ENCODE data around the gene PLEKHG4B. TPM values are rescaled to one million over a fixed set of nuclear protein-coding genes. Genes with fewer than 3 reads are reported as not detected.

PLEKHG4B gene
- total and polyA plus RNA-seq, 2 of the 8 experiments (the other 6 are each of a cell fraction or from before 2014, with no cell fraction given), result 31.1 to 43.6 TPM

GRCh38 chr5:96976-97660 lies 5.2 kb downstream of the PLEKHG4B start:
- WGBS, 2 experiments (ENCODE audit: extremely low coverage in 1 of 2, insufficient coverage in 1 of 2, insufficient read length in 1 of 2, insufficient replicate concordance in 2 of 2, low coverage in 1 of 2, low lambda C conversion rate in 2 of 2, missing lambda C conversion rate in 1 of 2), result 89% methylated on average over 17 of the region's 17 CpGs; no CpG with 5 or more reads in 1 of the 2 experiments

More at GRCh38 chr5:96976-97660, 5.2 kb downstream of the PLEKHG4B start:
- Histone ChIP-seq H3K23ac (ENCODE audit: insufficient read length) (peak overlapping the region; percentile 32), H3K27me3 (replicated peaks in 1 of 4; ENCODE audit: control insufficient read depth in 3 of 4, extremely low read depth in 1 of 4, insufficient read depth in 3 of 4, low read length in 3 of 4) (no peaks in the 10 kb centered on the region), H2BK20ac (ENCODE audit: low read length) (no peak overlapping the region), H3K14ac (ENCODE audit: insufficient read length) (no peak overlapping the region), H3K4me2 (ENCODE audit: insufficient read depth in 1 of 2, low read depth in 2 of 2, low read length in 2 of 2) (no peak overlapping the region), H3K4ac (replicated peaks; ENCODE audit: insufficient read length, low read depth, low read length) (no peak overlapping the region), H4K20me1 (replicated peaks in 1 of 2; ENCODE audit: control insufficient read depth in 1 of 2, insufficient read depth in 2 of 2, low read length in 2 of 2) (peaks cover 3 to 28% of the 10 kb centered on the region in 2 experiments), H3K18ac (ENCODE audit: extremely low read depth, low read length) (no peak overlapping the region), H4K5ac (ENCODE audit: insufficient read length, low read depth, low read length) (no peak overlapping the region), H2AK5ac (ENCODE audit: low read depth, low read length) (no peak overlapping the region), H3K9me3 (ENCODE audit: insufficient read depth in 2 of 2, low read depth in 1 of 2, low read length in 1 of 2) (no peaks in the 10 kb centered on the region), H3K27ac (ENCODE audit: low read depth, low read length) (no peak overlapping the region), H4K8ac (ENCODE audit: extremely low read depth, insufficient read depth, low read length) (no peak overlapping the region), H2AFZ (ENCODE audit: low read length) (no peak overlapping the region), H2BK12ac (ENCODE audit: low read depth, low read length) (no peak overlapping the region), H2BK120ac (replicated peaks; ENCODE audit: low read depth, low read length) (no peak overlapping the region), H3K56ac (replicated peaks; ENCODE audit: insufficient read length, low read depth, low read length) (no peak overlapping the region), H3K79me1 (ENCODE audit: low read depth, low read length) (peaks cover 10% of the 10 kb centered on the region; the same call in 1 of the 2 replicates), H3K36me3 (ENCODE audit: control insufficient read depth in 2 of 4, insufficient read depth in 4 of 4, low read length in 3 of 4) (peaks cover 3 to 21% (median 7%) of the 10 kb centered on the region in 4 experiments; a peak in 6 of 8 replicates), H3K79me2 (ENCODE audit: control insufficient read depth in 1 of 2, insufficient read depth in 2 of 2, low read length in 2 of 2) (peaks cover 11 to 69% of the 10 kb centered on the region in 2 experiments), H4K91ac (replicated peaks; ENCODE audit: insufficient read length, low read length) (no peak overlapping the region), H3K4me1 (replicated peaks in 1 of 4; ENCODE audit: control insufficient read depth in 3 of 4, insufficient read depth in 4 of 4, low read length in 3 of 4) (peaks cover 2 to 15% (median 9%) of the 10 kb centered on the region in 4 experiments), H3K23me2 (ENCODE audit: low read depth, low read length) (no peaks in the 10 kb centered on the region; the same call in 1 of the 2 replicates), H2BK5ac (ENCODE audit: low read depth, low read length) (no peak overlapping the region), H2BK15ac (ENCODE audit: low read length) (no peak overlapping the region), H3K9ac (replicated peaks in 1 of 4; ENCODE audit: extremely low read depth in 1 of 4, low read depth in 3 of 4, low read length in 3 of 4) (no peak overlapping the region), H3K4me3 (ENCODE audit: extremely low read depth in 1 of 4, insufficient read depth in 2 of 4, low read depth in 3 of 4, low read length in 4 of 4) (no peak overlapping the region)
- DNase-seq (ENCODE audit: low read depth in 1 of 2, low spot score in 2 of 2) (no peak), FAIRE-seq (no peak)
- TF ChIP-seq, protein P1, sequence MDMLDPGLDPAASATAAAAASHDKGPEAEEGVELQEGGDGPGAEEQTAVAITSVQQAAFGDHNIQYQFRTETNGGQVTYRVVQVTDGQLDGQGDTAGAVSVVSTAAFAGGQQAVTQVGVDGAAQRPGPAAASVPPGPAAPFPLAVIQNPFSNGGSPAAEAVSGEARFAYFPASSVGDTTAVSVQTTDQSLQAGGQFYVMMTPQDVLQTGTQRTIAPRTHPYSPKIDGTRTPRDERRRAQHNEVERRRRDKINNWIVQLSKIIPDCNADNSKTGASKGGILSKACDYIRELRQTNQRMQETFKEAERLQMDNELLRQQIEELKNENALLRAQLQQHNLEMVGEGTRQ (IDR thresholded peaks at IDR 0.05; ENCODE audit: low read length), result no peak
- TF ChIP-seq ATF2 (IDR thresholded peaks at IDR 0.05; ENCODE audit: low read length) (no peak), SP2 (IDR thresholded peaks at IDR 0.05; ENCODE audit: low read length) (no peak), EGR1 (IDR thresholded peaks at IDR 0.05; ENCODE audit: borderline replicate concordance, low read depth, low read length) (no peak), ATF3 (IDR thresholded peaks at IDR 0.05; ENCODE audit: insufficient read depth, low read depth, low read length) (no peak)
- ChIA-PET CTCF (ENCODE audit: partially characterized antibody) (no interaction called here), POLR2A (ENCODE audit: partially characterized antibody) (interaction anchor here (1.4 to 2.3 kb wide), 2 partner anchors 8 to 10 kb away, joined by 3 to 6 read pairs; no protein-coding TSS in a partner anchor)
